UCSD-AML1 (cell line): ENCODE results near the gene SLC2A4RG.

Experiments
- DNase-seq: peaks from one replicate; lab custom pipeline; 2025; ENCODE audit not compliant: unreplicated experiment; lab: John Stamatoyannopoulos, UW

The SLC2A4RG gene

GRCh38 chr20:63699466-63700198 lies 39.9 kb upstream of the SLC2A4RG start:
- no peak for DNase-seq

GRCh38 chr20:63700199-63701050 lies 39.2 kb upstream of the SLC2A4RG start:
- DNase-seq: no peak

GRCh38 chr20:63701051-63701328 lies 38.6 kb upstream of the SLC2A4RG start:
- no peak for DNase-seq

GRCh38 chr20:63701329-63702035 lies 38.1 kb upstream of the SLC2A4RG start:
- DNase-seq: no peak

- no peak for DNase-seq
These were observed 37.4 kb upstream of the SLC2A4RG start for GRCh38 chr20:63702036-63702665.

GRCh38 chr20:63702751-63703470 lies 36.7 kb upstream of the SLC2A4RG start:
- DNase-seq: no peak

GRCh38 chr20:63703471-63703975 lies 36.1 kb upstream of the SLC2A4RG start:
- DNase-seq: no peak

- DNase-seq: no peak
These were observed 35.4 kb upstream of the SLC2A4RG start for GRCh38 chr20:63703976-63704748.

GRCh38 chr20:63704749-63705117 lies 34.8 kb upstream of the SLC2A4RG start:
- DNase-seq: no peak

- no peak for DNase-seq
These were observed 34.1 kb upstream of the SLC2A4RG start for GRCh38 chr20:63705232-63706026.

GRCh38 chr20:63706027-63706695 lies 33.4 kb upstream of the SLC2A4RG start:
- DNase-seq: no peak

- peak; percentile 56 for DNase-seq
These were observed 32.6 kb upstream of the SLC2A4RG start for GRCh38 chr20:63706852-63707557.

- peak; percentile 91 for DNase-seq
These were observed 31.8 kb upstream of the SLC2A4RG start, which contains the start of the genes ARFRP1 and ZGPAT for GRCh38 chr20:63707558-63708300. Gene ARFRP1 (minus strand): TSS chr20:63707976. CDS start chr20:63707091, 885 bp downstream. Gene ZGPAT (plus strand): TSS chr20:63708039. CDS start chr20:63708581, 542 bp downstream.

GRCh38 chr20:63708301-63709148 lies 31.1 kb upstream of the SLC2A4RG start:
- no peak for DNase-seq

GRCh38 chr20:63709149-63709527 lies 30.4 kb upstream of the SLC2A4RG start:
- DNase-seq: no peak

- no peak for DNase-seq
These were observed 28.4 kb upstream of the SLC2A4RG start for GRCh38 chr20:63711085-63711645.
